Measurements from ENCODE around the gene VASH2.

DNA sequence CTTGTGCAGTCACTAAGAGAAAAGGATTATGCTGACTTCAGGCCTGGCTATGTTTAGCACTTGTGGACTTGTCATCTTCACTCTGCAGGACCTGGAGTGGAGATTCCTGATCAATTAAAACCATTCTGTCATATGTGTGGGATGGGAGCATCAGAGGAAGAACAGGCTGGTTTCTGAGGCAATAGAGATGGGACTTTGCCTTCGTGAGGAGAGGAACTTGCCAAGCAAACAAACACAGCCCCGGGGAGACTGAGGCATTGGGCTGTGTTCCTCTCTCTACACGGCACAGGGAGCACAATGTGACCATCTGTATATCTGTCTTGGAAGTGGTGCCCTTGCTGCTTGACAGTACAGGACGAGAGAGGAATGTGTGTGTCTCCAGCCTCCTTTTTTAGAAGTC, 23.1 kb downstream of the VASH2 start:
- TF ChIP-seq, protein P1, sequence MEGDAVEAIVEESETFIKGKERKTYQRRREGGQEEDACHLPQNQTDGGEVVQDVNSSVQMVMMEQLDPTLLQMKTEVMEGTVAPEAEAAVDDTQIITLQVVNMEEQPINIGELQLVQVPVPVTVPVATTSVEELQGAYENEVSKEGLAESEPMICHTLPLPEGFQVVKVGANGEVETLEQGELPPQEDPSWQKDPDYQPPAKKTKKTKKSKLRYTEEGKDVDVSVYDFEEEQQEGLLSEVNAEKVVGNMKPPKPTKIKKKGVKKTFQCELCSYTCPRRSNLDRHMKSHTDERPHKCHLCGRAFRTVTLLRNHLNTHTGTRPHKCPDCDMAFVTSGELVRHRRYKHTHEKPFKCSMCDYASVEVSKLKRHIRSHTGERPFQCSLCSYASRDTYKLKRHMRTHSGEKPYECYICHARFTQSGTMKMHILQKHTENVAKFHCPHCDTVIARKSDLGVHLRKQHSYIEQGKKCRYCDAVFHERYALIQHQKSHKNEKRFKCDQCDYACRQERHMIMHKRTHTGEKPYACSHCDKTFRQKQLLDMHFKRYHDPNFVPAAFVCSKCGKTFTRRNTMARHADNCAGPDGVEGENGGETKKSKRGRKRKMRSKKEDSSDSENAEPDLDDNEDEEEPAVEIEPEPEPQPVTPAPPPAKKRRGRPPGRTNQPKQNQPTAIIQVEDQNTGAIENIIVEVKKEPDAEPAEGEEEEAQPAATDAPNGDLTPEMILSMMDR (IDR thresholded peaks at IDR 0.05) = no peak
- no peak for TF ChIP-seq POLR2A (IDR thresholded peaks at IDR 0.05)
